Chondrocyte (in vitro differentiated cells): Measurements from ENCODE around the gene PCSK7. TPM values are rescaled to one million over a fixed set of nuclear protein-coding genes. Genes with fewer than 3 reads are reported as not detected.
"Not testable (repeated sequence)": the region's sequence is repeated elsewhere in the genome, so short reads cannot be mapped to it uniquely, and the experiment has no call there.

Experiments
- DNase-seq: peaks from one replicate; pipeline ENCODE4 v3.0.0; 2021; ENCODE audit warnings: mixed read lengths, low spot score
- H3K27ac Mint-ChIP-seq: one replicate; pipeline ENCODE4 v1.8.0; 2021; ENCODE audit warnings: mild to moderate bottlenecking, moderate library complexity, mixed read lengths; ENCODE audit not compliant: unreplicated experiment
- H3K27me3 Mint-ChIP-seq: 2 replicates; pipeline ENCODE4 v1.8.0; 2021; ENCODE audit warnings: low read depth, mixed read lengths
- H3K36me3 Mint-ChIP-seq: 2 replicates; pipeline ENCODE4 v1.8.0; 2021; ENCODE audit warnings: low read depth, mixed read lengths
- H3K4me1 Mint-ChIP-seq: 2 replicates; pipeline ENCODE4 v1.8.0; 2021; ENCODE audit warnings: low read depth, mild to moderate bottlenecking, mixed read lengths
- H3K4me3 Mint-ChIP-seq: one replicate; pipeline ENCODE4 v1.8.0; 2021; ENCODE audit warnings: mild to moderate bottlenecking, moderate library complexity, mixed read lengths; ENCODE audit not compliant: unreplicated experiment
- H3K9me3 Mint-ChIP-seq: 2 replicates; pipeline ENCODE4 v1.8.0; 2021; ENCODE audit warnings: low read depth, mixed read lengths
- CTCF ChIP-seq: fragments of 200-600 bp; sonication (generic); IDR thresholded peaks from 2 replicates; pipeline ENCODE4 v1.5.0; 2021; ENCODE audit warnings: antibody characterized with exemption, mild to moderate bottlenecking, moderate library complexity
- total RNA-seq: library from RNA; stranded (reverse); gene quantifications from 3 replicates; pipeline ENCODE4 v1.2.1, GENCODE V29; 2021

The PCSK7 gene
- total RNA-seq, 1 donor from 2014 or later, result 43.0 TPM

- H3K9me3 Mint-ChIP-seq, result peaks cover 7% of the 10 kb centered on the region
- DNase-seq, result no peak
- H3K27ac Mint-ChIP-seq, result no peak overlapping the region
- H3K36me3 Mint-ChIP-seq, result peaks cover 21% of the 10 kb centered on the region
- peaks cover 9% of the 10 kb centered on the region for H3K4me1 Mint-ChIP-seq
- H3K27me3 Mint-ChIP-seq, result no peaks in the 10 kb centered on the region
- no peak for TF ChIP-seq CTCF
- H3K4me3 Mint-ChIP-seq, result no peak overlapping the region
Observed at GRCh38 chr11:117271208-117271607, 39.3 kb upstream of the PCSK7 start.

GRCh38 chr11:117269856-117270255 lies 38.0 kb upstream of the PCSK7 start:
- H3K4me1 Mint-ChIP-seq, result peaks cover 9% of the 10 kb centered on the region
- no peak overlapping the region for H3K4me3 Mint-ChIP-seq
- H3K9me3 Mint-ChIP-seq, result peaks cover 7% of the 10 kb centered on the region
- DNase-seq, result no peak
- no peaks in the 10 kb centered on the region for H3K27me3 Mint-ChIP-seq
- peaks cover 13% of the 10 kb centered on the region for H3K36me3 Mint-ChIP-seq
- no peak overlapping the region for H3K27ac Mint-ChIP-seq
- TF ChIP-seq CTCF, result no peak

GRCh38 chr11:117265745-117266144 lies 33.9 kb upstream of the PCSK7 start:
- Mint-ChIP-seq H3K27me3 (no peaks in the 10 kb centered on the region), H3K4me1 (no peaks in the 10 kb centered on the region), H3K36me3 (peaks cover 10% of the 10 kb centered on the region), H3K9me3 (no peaks in the 10 kb centered on the region), H3K27ac (no peak overlapping the region), H3K4me3 (no peak overlapping the region)
- TF ChIP-seq CTCF, result no peak
- no peak for DNase-seq

GRCh38 chr11:117264624-117265323 lies 32.9 kb upstream of the PCSK7 start:
- not testable (repeated sequence) for H3K4me1 Mint-ChIP-seq, H3K27ac Mint-ChIP-seq, H3K9me3 Mint-ChIP-seq, DNase-seq, H3K27me3 Mint-ChIP-seq, H3K4me3 Mint-ChIP-seq
- H3K36me3 Mint-ChIP-seq, result peaks cover 13% of the 10 kb centered on the region

- Mint-ChIP-seq H3K4me1 (peaks cover 7% of the 10 kb centered on the region), H3K4me3 (no peak overlapping the region), H3K27ac (no peak overlapping the region), H3K27me3 (no peaks in the 10 kb centered on the region), H3K9me3 (no peaks in the 10 kb centered on the region), H3K36me3 (peaks cover 14% of the 10 kb centered on the region)
- no peak for TF ChIP-seq CTCF
- DNase-seq, result no peak
Observed at GRCh38 chr11:117259417-117259816, 27.5 kb upstream of the PCSK7 start.

- no peaks in the 10 kb centered on the region for H3K27me3 Mint-ChIP-seq
- TF ChIP-seq CTCF, result no peak
- peaks cover 17% of the 10 kb centered on the region for H3K36me3 Mint-ChIP-seq
- H3K27ac Mint-ChIP-seq, result no peak overlapping the region
- H3K4me3 Mint-ChIP-seq, result no peak overlapping the region
- DNase-seq, result no peak
- H3K4me1 Mint-ChIP-seq, result peaks cover 7% of the 10 kb centered on the region
- no peaks in the 10 kb centered on the region for H3K9me3 Mint-ChIP-seq
Observed at GRCh38 chr11:117258576-117258975, 26.7 kb upstream of the PCSK7 start.
